Neural progenitor cell (in vitro differentiated cells): Measurements from ENCODE around the gene PLEKHA7. TPM values are rescaled to one million over a fixed set of nuclear protein-coding genes. Genes with fewer than 3 reads are reported as not detected.

ENCODE experiments used
- DNase-seq: peaks from one replicate; pipeline ENCODE4 v3.0.0-alpha.2; 2016; ENCODE audit warnings: low spot score
- H2AFZ ChIP-seq: fragments of 200-600 bp; sonication (generic); replicated peaks from 2 replicates; pipeline ENCODE4 v1.6.1; 2016; ENCODE audit warnings: antibody characterized with exemption
- H3F3A ChIP-seq: fragments of 200-600 bp; sonication (generic); 2 replicates; pipeline ENCODE4 v1.6.1; 2016; ENCODE audit warnings: antibody characterized with exemption, low read depth
- H3K27ac ChIP-seq: fragments of 200-600 bp; sonication (generic); 2 replicates; pipeline ENCODE4 v1.5.1; 2016; ENCODE audit warnings: mild to moderate bottlenecking
- H3K27me3 ChIP-seq: fragments of 200-600 bp; sonication (generic); 2 replicates; pipeline ENCODE4 v1.6.1; 2016; ENCODE audit warnings: mild to moderate bottlenecking, moderate library complexity
- H3K36me3 ChIP-seq: fragments of 200-600 bp; sonication (generic); 2 replicates; pipeline ENCODE4 v1.5.1; 2016
- H3K4me1 ChIP-seq: fragments of 200-600 bp; sonication (generic); 2 replicates; pipeline ENCODE4 v1.6.1; 2016; ENCODE audit warnings: mixed run types
- H3K4me2 ChIP-seq: fragments of 200-600 bp; sonication (generic); 2 replicates; pipeline ENCODE4 v1.6.1; 2016
- H3K4me3 ChIP-seq: fragments of 200-600 bp; sonication (generic); 2 replicates; pipeline ENCODE4 v1.5.1; 2016
- H3K79me2 ChIP-seq: fragments of 200-600 bp; sonication (generic); 2 replicates; pipeline ENCODE4 v1.6.1; 2016; ENCODE audit warnings: low read depth
- H3K9ac ChIP-seq: fragments of 200-600 bp; sonication (generic); 2 replicates; pipeline ENCODE4 v1.6.1; 2016
- H3K9me3 ChIP-seq: fragments of 200-600 bp; sonication (generic); 2 replicates; pipeline ENCODE4 v1.5.1; 2016; ENCODE audit warnings: low read depth
- H4K20me1 ChIP-seq: fragments of 200-600 bp; sonication (generic); 2 replicates; pipeline ENCODE4 v1.6.1; 2016; ENCODE audit warnings: low read depth
- H3K27ac Mint-ChIP-seq: 3 replicates; pipeline ENCODE4 v1.8.0; 2021; ENCODE audit warnings: mixed read lengths
- H3K27me3 Mint-ChIP-seq: 2 replicates; pipeline ENCODE4 v1.8.0; 2022; ENCODE audit warnings: low read depth, mild to moderate bottlenecking, inconsistent platforms, moderate library complexity, mixed read lengths; ENCODE audit not compliant: insufficient read depth
- H3K36me3 Mint-ChIP-seq: 3 replicates; pipeline ENCODE4 v1.8.0; 2021; ENCODE audit warnings: mixed read lengths
- H3K4me1 Mint-ChIP-seq: 3 replicates; pipeline ENCODE4 v1.8.0; 2021; ENCODE audit warnings: mixed read lengths
- H3K4me3 Mint-ChIP-seq: 3 replicates; pipeline ENCODE4 v1.8.0; 2021; ENCODE audit warnings: mild to moderate bottlenecking, moderate library complexity, mixed read lengths
- H3K9me3 Mint-ChIP-seq: 3 replicates; pipeline ENCODE4 v1.8.0; 2020; ENCODE audit warnings: mixed read lengths
- EZH2 ChIP-seq: fragments of 200-600 bp; sonication (generic); IDR thresholded peaks from 2 replicates; pipeline ENCODE4 v1.6.1; 2017; ENCODE audit warnings: antibody characterized with exemption, mild to moderate bottlenecking, moderate library complexity
- EZH2phosphoT487 ChIP-seq: fragments of 200-600 bp; sonication (generic); IDR thresholded peaks from 2 replicates; pipeline ENCODE4 v1.6.1; 2017; ENCODE audit warnings: antibody characterized with exemption
- total RNA-seq: library from RNA; depleted of rRNA; stranded (reverse); fragments of >200 nt; gene quantifications from 2 replicates; pipeline ENCODE4 v1.2.3, GENCODE V29; 2015; ENCODE audit warnings: low replicate concordance
- TF ChIP-seq, protein P1 (sequence below): fragments of 200-600 bp; sonication (generic); IDR thresholded peaks from 2 replicates; pipeline ENCODE4 v1.5.1; 2017; ENCODE audit warnings: antibody characterized with exemption, mild to moderate bottlenecking

Gene PLEKHA7
- total RNA-seq, 1 donor from 2014 or later = 20.3 TPM

DNA sequence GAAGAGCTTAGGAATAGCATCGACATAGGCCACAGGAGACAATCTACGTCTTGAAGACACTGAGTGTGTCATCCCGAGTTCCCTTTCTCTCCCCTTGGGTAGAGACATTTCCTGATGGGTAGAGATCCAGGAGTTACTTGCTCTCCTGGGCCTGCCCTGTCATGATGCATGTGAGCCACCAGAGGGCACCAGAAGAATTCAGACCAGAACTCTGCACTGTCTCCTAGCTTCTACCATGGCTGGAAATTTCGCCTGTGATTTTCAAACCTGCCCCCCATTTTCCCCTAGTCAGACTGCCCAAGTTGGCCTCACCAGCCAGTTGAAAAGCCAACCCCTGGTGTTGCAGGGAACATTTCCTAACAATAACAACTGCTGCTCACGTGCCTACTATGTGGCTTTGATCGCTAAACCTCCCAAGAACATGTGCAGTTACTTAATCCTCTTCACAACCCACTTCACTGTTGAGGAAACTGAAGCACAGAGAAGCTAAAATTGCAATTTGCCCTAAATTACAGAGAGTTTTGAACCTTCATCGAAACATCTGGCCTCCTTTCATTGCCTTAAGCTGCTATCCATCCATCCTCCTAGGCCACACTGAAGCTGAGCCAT, 228.6 kb downstream of the PLEKHA7 start:
- no peak overlapping the region for H3K9ac ChIP-seq
- peak; percentile 76 for DNase-seq
- H3F3A ChIP-seq = peaks cover 20% of the 10 kb centered on the region
- H3K9me3 ChIP-seq = no peaks in the 10 kb centered on the region
- H4K20me1 ChIP-seq = peaks cover 21% of the 10 kb centered on the region
- Mint-ChIP-seq H3K27ac (peak overlapping the region; percentile 91), H3K9me3 (no peaks in the 10 kb centered on the region), H3K27me3 (peaks cover 10% of the 10 kb centered on the region), H3K4me1 (peaks cover 54% of the 10 kb centered on the region), H3K36me3 (peaks cover 12% of the 10 kb centered on the region), H3K4me3 (no peak overlapping the region)
- TF ChIP-seq, protein P1, sequence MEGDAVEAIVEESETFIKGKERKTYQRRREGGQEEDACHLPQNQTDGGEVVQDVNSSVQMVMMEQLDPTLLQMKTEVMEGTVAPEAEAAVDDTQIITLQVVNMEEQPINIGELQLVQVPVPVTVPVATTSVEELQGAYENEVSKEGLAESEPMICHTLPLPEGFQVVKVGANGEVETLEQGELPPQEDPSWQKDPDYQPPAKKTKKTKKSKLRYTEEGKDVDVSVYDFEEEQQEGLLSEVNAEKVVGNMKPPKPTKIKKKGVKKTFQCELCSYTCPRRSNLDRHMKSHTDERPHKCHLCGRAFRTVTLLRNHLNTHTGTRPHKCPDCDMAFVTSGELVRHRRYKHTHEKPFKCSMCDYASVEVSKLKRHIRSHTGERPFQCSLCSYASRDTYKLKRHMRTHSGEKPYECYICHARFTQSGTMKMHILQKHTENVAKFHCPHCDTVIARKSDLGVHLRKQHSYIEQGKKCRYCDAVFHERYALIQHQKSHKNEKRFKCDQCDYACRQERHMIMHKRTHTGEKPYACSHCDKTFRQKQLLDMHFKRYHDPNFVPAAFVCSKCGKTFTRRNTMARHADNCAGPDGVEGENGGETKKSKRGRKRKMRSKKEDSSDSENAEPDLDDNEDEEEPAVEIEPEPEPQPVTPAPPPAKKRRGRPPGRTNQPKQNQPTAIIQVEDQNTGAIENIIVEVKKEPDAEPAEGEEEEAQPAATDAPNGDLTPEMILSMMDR = peak; percentile 82
- TF ChIP-seq EZH2phosphoT487 (no peak), EZH2 (no peak)
- no peak overlapping the region for H2AFZ ChIP-seq
- no peaks in the 10 kb centered on the region for H3K79me2 ChIP-seq
- H3K27me3 ChIP-seq = no peaks in the 10 kb centered on the region
- peaks cover 20% of the 10 kb centered on the region for H3K4me1 ChIP-seq
- H3K36me3 ChIP-seq = no peaks in the 10 kb centered on the region
- H3K4me2 ChIP-seq = peak overlapping the region; percentile 60
- H3K4me3 ChIP-seq = no peak overlapping the region
- H3K27ac ChIP-seq = no peak overlapping the region

- no peaks in the 10 kb centered on the region for H3K79me2 ChIP-seq
- H3K4me1 ChIP-seq = peaks cover 20% of the 10 kb centered on the region
- no peaks in the 10 kb centered on the region for H3K27me3 ChIP-seq
- TF ChIP-seq EZH2phosphoT487 (peak; percentile 31), EZH2 (no peak)
- TF ChIP-seq, protein P1 = no peak
- peaks cover 15% of the 10 kb centered on the region for H3K36me3 Mint-ChIP-seq
- H4K20me1 ChIP-seq = peaks cover 21% of the 10 kb centered on the region
- no peaks in the 10 kb centered on the region for H3K9me3 ChIP-seq
- peak overlapping the region; percentile 5 for H3K4me3 Mint-ChIP-seq
- H3K4me2 ChIP-seq = peak overlapping the region; percentile 60
- DNase-seq = no peak
- peak overlapping the region; percentile 71 for H3K27ac ChIP-seq
- no peak overlapping the region for H3K9ac ChIP-seq
- peak overlapping the region; percentile 90 for H3K27ac Mint-ChIP-seq
- H3K4me1 Mint-ChIP-seq = peaks cover 56% of the 10 kb centered on the region
- H3K27me3 Mint-ChIP-seq = peaks cover 10% of the 10 kb centered on the region
- H3K4me3 ChIP-seq = no peak overlapping the region
- peaks cover 20% of the 10 kb centered on the region for H3F3A ChIP-seq
- H3K9me3 Mint-ChIP-seq = no peaks in the 10 kb centered on the region
- no peaks in the 10 kb centered on the region for H3K36me3 ChIP-seq
- no peak overlapping the region for H2AFZ ChIP-seq
These were observed 229.5 kb downstream of the PLEKHA7 start for GRCh38 chr11:16784666-16785065.

GRCh38 chr11:16784097-16784496, 230.1 kb downstream of the PLEKHA7 start:
- Mint-ChIP-seq H3K4me1 (peaks cover 58% of the 10 kb centered on the region), H3K9me3 (no peaks in the 10 kb centered on the region), H3K4me3 (peak overlapping the region; percentile 5), H3K27ac (peak overlapping the region; percentile 90), H3K27me3 (peaks cover 10% of the 10 kb centered on the region), H3K36me3 (peaks cover 17% of the 10 kb centered on the region)
- Histone ChIP-seq H3K4me2 (peak overlapping the region; percentile 60), H3K9me3 (no peaks in the 10 kb centered on the region), H3K79me2 (no peaks in the 10 kb centered on the region), H3K27me3 (no peaks in the 10 kb centered on the region), H3F3A (peaks cover 20% of the 10 kb centered on the region), H3K4me1 (peaks cover 20% of the 10 kb centered on the region), H3K36me3 (no peaks in the 10 kb centered on the region), H2AFZ (no peak overlapping the region), H3K4me3 (no peak overlapping the region), H4K20me1 (peaks cover 21% of the 10 kb centered on the region), H3K27ac (peak overlapping the region; percentile 71), H3K9ac (no peak overlapping the region)
- DNase-seq = peak; percentile 86
- TF ChIP-seq EZH2phosphoT487 (peak; percentile 94), EZH2 (no peak)
- TF ChIP-seq, protein P1 = no peak
